ENCODE measurements around the gene NR0B1. TPM values are rescaled to one million over a fixed set of nuclear protein-coding genes. Genes with fewer than 3 reads are reported as not detected.

Gene NR0B1
- polyA plus RNA-seq, 2 of the 4 experiments (the other 2 are of a cell fraction) = 17.9 to 26.6 TPM

DNA sequence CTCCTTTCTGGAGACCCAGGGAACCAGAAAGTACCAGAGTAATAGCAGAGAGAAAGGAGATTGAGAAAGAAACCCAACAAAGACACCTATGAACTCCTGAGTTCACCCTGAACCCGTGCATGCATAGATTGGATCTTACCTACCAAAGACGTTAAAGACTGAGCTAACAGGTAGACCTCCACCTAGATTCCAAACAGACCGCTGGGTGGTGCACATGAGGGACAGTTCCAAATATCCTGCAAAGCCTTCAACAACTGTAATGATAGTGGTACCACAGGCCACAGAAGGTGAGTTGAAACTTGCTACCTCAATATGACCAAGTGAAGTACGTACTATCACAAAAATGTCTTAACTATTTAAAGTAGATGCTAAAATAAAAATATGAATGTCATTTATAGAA lies 34.0 kb upstream of the NR0B1 start:
- CTCF ChIA-PET = interaction anchor here (1.4 kb wide), 1 partner anchor 146 kb away, joined by 3 read pairs; no protein-coding TSS in a partner anchor

GRCh38 chrX:30340753-30341152 lies 31.6 kb upstream of the NR0B1 start:
- no peak for ATAC-seq
- ChIA-PET CTCF (no interaction called here), POLR2A (no interaction called here)
- TF ChIP-seq MYC (IDR thresholded peaks at IDR 0.05; ENCODE audit: borderline replicate concordance, low read length) (no peak), FOSL2 (IDR thresholded peaks at IDR 0.05) (no peak), FOSL2 (CRISPR knock-in tag; IDR thresholded peaks at IDR 0.05) (no peak), NFE2L2 (conservative IDR thresholded peaks at IDR 0.05; ENCODE audit: low read length) (no peak), FOSB (CRISPR knock-in tag; IDR thresholded peaks at IDR 0.05) (no peak), CBX2 (IDR thresholded peaks at IDR 0.05; ENCODE audit: borderline replicate concordance, low read depth) (no peak)
- TF ChIP-seq, protein P1, sequence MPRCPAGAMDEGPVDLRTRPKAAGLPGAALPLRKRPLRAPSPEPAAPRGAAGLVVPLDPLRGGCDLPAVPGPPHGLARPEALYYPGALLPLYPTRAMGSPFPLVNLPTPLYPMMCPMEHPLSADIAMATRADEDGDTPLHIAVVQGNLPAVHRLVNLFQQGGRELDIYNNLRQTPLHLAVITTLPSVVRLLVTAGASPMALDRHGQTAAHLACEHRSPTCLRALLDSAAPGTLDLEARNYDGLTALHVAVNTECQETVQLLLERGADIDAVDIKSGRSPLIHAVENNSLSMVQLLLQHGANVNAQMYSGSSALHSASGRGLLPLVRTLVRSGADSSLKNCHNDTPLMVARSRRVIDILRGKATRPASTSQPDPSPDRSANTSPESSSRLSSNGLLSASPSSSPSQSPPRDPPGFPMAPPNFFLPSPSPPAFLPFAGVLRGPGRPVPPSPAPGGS (IDR thresholded peaks at IDR 0.05) = no peak
- TF ChIP-seq, protein P2, sequence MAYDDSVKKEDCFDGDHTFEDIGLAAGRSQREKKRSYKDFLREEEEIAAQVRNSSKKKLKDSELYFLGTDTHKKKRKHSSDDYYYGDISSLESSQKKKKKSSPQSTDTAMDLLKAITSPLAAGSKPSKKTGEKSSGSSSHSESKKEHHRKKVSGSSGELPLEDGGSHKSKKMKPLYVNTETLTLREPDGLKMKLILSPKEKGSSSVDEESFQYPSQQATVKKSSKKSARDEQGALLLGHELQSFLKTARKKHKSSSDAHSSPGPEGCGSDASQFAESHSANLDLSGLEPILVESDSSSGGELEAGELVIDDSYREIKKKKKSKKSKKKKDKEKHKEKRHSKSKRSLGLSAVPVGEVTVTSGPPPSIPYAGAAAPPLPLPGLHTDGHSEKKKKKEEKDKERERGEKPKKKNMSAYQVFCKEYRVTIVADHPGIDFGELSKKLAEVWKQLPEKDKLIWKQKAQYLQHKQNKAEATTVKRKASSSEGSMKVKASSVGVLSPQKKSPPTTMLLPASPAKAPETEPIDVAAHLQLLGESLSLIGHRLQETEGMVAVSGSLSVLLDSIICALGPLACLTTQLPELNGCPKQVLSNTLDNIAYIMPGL (CRISPR knock-in tag; IDR thresholded peaks at IDR 0.05; ENCODE audit: borderline replicate concordance) = no peak
- no peak for DNase-seq (ENCODE audit: low read depth in 1 of 2, low spot score in 1 of 2)
- 75% methylated on average over 7 of the region's 7 CpGs for WGBS (ENCODE audit: missing lambda C conversion rate)
- no peaks in the 10 kb centered on the region for H3K9me3 ChIP-seq
- H3K4me2 ChIP-seq = no peak overlapping the region
- no peak overlapping the region for H3K4me3 ChIP-seq
- H3K4me1 ChIP-seq = no peaks in the 10 kb centered on the region
- no peak overlapping the region for H3K27ac ChIP-seq
- FAIRE-seq = no peak

More for the DNA sequence above, 34.0 kb upstream of the NR0B1 start:
- DNase-seq (ENCODE audit: low read depth in 1 of 2, low spot score in 1 of 2) (peak in 1 of 2 experiments; percentile 1), FAIRE-seq (no peak), ATAC-seq (no peak; a peak in 1 of 6 replicates)
- TF ChIP-seq BHLHE40 (IDR thresholded peaks at IDR 0.05; ENCODE audit: low read depth, low read length) = no peak
- TF ChIP-seq, protein P3, sequence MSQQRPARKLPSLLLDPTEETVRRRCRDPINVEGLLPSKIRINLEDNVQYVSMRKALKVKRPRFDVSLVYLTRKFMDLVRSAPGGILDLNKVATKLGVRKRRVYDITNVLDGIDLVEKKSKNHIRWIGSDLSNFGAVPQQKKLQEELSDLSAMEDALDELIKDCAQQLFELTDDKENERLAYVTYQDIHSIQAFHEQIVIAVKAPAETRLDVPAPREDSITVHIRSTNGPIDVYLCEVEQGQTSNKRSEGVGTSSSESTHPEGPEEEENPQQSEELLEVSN (IDR thresholded peaks at IDR 0.05; ENCODE audit: borderline replicate concordance, low read depth) = no peak
- TF ChIP-seq TFCP2L1 (CRISPR knock-in tag; IDR thresholded peaks at IDR 0.05) = no peak
- TF ChIP-seq EP300 (IDR thresholded peaks at IDR 0.05) = no peak
- no peak for TF ChIP-seq RNF2 (IDR thresholded peaks at IDR 0.05; ENCODE audit: borderline replicate concordance, low read depth)
- TF ChIP-seq ZNF302 (CRISPR knock-in tag; IDR thresholded peaks at IDR 0.05) = no peak
- no peak for TF ChIP-seq ZSCAN20 (CRISPR knock-in tag; IDR thresholded peaks at IDR 0.05)
- no peak for TF ChIP-seq RAD21 (conservative IDR thresholded peaks at IDR 0.05 in 1 of 2, IDR thresholded peaks at IDR 0.05 in 1 of 2)
- H3K9me3 ChIP-seq = no peaks in the 10 kb centered on the region
- no peak overlapping the region for H3K4me3 ChIP-seq
- H3K4me2 ChIP-seq = no peak overlapping the region
- WGBS (ENCODE audit: missing lambda C conversion rate) = 32% methylated on average over 4 of the region's 4 CpGs
- no peak overlapping the region for H3K27ac ChIP-seq
- POLR2A ChIA-PET = no interaction called here
- no peaks in the 10 kb centered on the region for H3K4me1 ChIP-seq

DNA sequence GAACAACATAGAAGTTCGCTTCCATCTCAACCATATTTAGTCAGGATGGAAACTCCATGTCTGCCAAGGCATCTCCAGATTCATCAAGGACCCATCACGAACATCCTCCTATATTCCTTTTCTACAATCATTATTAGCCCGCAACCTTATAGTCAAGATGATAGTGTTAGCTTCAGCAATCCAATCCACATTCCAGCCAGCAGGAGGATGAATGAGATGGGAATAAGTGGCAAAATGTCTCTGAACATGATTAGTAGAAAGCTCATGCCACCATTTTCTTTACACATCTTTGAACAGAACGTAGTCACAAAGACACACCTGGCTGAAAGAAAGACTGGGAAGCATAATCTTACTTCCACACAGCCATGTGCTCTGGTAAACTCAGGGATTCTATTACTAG lies 18.6 kb upstream of the NR0B1 start:
- Histone ChIP-seq H3K4me2 (no peak overlapping the region), H3K4me1 (no peaks in the 10 kb centered on the region), H3K4me3 (no peak overlapping the region), H3K9me3 (no peaks in the 10 kb centered on the region), H3K27ac (no peak overlapping the region)
- POLR2A ChIA-PET = no interaction called here
- ATAC-seq (no peak), FAIRE-seq (no peak), DNase-seq (ENCODE audit: low read depth in 1 of 2, low spot score in 1 of 2) (no peak)
- CTCF ChIA-PET = no interaction called here
- no peak for TF ChIP-seq CHD4 (IDR thresholded peaks at IDR 0.05; ENCODE audit: borderline replicate concordance)
- TF ChIP-seq EP300 (IDR thresholded peaks at IDR 0.05) = no peak
- TF ChIP-seq KDM5A (IDR thresholded peaks at IDR 0.05) = no peak
- TF ChIP-seq BHLHE40 (IDR thresholded peaks at IDR 0.05; ENCODE audit: low read depth, low read length) = no peak
- TF ChIP-seq, protein P3 (IDR thresholded peaks at IDR 0.05; ENCODE audit: borderline replicate concordance, low read depth) = no peak
- TF ChIP-seq MYC (IDR thresholded peaks at IDR 0.05; ENCODE audit: borderline replicate concordance, low read length) = no peak
- TF ChIP-seq KDM1A (IDR thresholded peaks at IDR 0.05; ENCODE audit: low read depth) = no peak
- TF ChIP-seq PBX3 (IDR thresholded peaks at IDR 0.05) = no peak
- 47% methylated on average over 4 of the region's 4 CpGs for WGBS (ENCODE audit: missing lambda C conversion rate)
